VCaP (cell line): ENCODE data around the gene NUDT16L1.

Experiments
- H3K27ac ChIP-seq: fragments of 450-650 bp; 2 replicates; pipeline ENCODE4 v1.5.1; 2017
- CTCF ChIP-seq: fragments of 450-650 bp; conservative IDR thresholded peaks from 2 replicates; pipeline ENCODE4 v1.5.1; 2017; ENCODE audit warnings: mild to moderate bottlenecking, moderate library complexity

NUDT16L1 gene

DNA sequence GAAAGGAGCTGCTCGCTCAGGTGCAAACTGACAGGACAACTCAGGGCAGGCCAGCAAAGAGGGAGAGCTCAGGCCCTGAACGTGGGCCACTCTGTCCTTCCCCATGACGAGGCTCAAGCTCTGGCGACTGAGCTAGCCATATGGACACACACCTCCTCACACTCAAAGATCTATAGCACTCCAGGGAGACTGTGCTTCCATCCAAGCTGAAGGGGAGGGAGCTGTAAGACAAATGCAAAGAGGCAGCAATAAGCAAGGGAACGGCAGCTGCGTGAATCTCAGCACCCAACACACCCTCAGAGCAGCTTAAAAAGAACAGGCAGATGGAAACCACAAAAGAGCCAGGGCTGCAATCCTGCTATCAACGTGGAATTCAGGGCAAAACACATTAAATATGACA lies 13.5 kb downstream of the NUDT16L1 start:
- no peak overlapping the region for H3K27ac ChIP-seq
- no peak for TF ChIP-seq CTCF

DNA sequence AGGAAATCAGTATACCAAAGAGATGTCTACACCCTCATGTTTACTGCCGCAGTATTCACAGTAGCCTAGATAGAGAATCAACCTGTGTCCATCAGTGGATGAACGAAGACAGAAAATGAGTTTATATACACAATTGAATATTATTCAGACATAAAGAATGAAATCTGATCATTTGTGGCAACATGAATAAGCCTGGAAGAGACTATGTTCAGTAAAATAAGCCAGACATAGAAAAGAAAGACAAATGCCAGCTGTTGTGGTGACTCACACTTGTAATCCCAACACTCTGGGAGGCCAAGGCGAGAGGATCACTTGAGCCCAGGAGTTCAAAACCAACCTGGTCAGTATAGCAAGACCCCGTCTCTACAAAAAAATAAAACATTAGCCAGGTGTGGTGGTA lies 16.1 kb downstream of the NUDT16L1 start:
- no peak for TF ChIP-seq CTCF
- H3K27ac ChIP-seq, result no peak overlapping the region

DNA sequence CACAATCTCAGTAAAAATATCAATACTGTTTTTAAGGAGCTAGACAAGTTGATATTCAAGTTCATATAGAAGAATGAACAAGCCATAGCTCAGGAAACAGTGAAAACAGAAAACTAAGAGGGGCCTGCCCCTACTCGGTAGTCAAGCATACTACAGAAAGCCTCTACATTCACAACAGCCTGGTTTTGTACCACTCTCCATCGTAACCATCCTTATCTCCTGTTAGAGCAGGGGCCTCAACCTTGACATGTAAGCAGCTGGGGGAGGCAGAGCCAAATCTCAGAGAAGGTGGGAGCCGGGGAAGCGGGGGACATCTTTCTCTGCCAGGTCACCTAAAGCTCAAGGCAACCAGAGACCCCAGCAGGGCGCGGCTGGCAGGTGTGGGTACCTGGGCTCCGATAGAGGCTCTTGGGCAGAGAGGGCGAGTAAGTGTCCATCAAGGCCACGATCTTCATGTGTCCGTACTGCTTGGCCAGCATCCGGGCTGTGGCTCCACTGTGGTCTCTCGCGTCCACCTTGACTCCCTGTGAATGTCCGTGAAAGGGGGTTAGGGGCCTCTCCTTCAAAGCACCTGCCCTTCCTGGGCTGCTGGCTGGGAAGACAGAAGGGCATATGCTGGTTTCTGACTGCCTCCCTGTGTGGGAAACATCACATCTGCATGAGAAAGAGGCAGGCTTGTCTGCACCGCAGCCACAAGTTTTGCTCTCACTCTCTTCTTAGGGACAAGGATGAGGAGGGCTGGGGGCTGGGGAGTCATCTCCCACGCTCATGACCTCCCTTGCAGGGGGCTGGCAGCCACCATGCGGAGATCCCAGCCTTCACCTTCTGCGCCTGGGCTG lies 20.5 kb downstream of the NUDT16L1 start:
- H3K27ac ChIP-seq, result no peak overlapping the region
- no peak for TF ChIP-seq CTCF

- H3K27ac ChIP-seq, result no peak overlapping the region
- TF ChIP-seq CTCF, result no peak
Measured at GRCh38 chr16:4714996-4715395, 21.6 kb downstream of the NUDT16L1 start.

DNA sequence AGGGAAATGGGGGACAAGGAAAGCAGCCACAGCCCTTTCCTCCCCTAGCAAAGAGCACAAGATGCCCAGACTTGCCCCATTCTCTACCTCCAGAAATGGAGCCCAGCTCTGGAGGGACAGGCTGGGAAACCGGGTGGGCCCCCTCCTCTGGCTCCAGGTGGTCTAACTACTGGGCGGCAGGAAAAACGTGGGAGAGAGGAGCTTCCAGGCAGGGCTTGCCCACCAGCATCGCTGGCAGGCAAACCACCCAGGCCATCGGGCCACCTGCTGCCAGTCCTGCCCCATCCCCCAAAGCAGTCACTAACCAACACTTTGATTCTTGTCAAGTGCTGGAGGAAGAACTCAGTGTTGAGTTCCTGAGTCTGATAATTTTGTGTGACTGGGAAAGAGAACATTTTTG lies 25.1 kb downstream of the NUDT16L1 start:
- no peak overlapping the region for H3K27ac ChIP-seq
- no peak for TF ChIP-seq CTCF

GRCh38 chr16:4723071-4723767 lies 29.9 kb downstream of the NUDT16L1 start:
- no peak for TF ChIP-seq CTCF
- no peak overlapping the region for H3K27ac ChIP-seq

DNA sequence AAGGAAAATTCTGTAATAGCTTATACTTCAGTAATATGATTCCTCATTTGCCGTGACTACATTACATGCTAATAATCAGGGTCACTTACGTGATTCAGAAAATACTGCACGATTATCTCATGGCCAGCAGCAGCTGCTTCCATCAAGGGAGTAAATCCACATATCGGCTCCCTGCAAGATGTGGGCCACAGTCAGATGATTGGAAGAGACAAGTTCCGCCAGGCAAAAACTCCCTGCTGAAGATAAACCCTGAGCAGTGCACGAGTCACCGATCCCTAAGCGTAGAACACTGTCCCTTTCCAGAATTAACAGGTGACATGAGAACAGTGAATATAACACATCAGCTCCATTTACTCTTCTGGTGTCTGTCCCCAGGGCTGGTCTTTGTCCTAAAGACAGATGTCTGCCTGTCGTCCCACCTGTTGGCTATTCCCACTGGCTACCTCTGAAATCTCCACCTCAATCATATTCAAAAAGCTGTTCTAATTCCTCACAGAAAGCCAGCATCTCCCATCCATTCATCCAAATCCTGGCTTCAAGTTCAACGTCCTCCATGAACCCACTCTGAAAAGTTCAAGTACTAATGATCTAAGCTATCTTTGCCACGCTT lies 31.4 kb downstream of the NUDT16L1 start:
- TF ChIP-seq CTCF, result no peak
- no peak overlapping the region for H3K27ac ChIP-seq
